NCI-H2107 treated with DMSO at 0.1 percent for 48 hours (cell line): ENCODE measurements around the gene SIK2.

ENCODE experiments used
- DNase-seq: peaks from one replicate; lab custom pipeline; 2025; ENCODE audit not compliant: unreplicated experiment; lab: John Stamatoyannopoulos, UW

Gene SIK2

DNA sequence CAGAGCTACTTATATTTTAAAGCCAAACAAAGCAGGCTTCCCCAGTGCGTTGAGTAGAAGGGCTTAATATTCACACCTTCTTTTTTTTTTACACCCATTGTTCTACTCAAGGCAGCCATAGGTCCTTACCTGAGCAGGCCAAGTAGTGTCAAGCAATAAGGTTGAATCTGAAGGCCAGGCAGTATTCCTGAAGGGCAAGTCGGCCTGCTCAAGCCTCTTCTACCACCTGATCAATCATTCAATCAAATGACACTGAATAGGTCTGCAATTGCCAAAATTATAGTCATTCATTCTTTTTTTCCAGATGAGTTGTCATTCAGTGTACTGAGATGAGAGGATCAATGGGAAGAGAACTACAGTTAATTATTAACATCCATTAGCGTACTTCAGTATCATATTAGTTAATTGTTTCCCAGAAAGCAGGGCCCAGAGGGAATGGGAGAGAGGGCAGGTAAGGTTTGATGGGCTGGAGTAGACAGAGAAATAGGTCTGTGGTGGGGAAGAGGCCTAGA, 175.9 kb downstream of the SIK2 start:
- DNase-seq = no peak

DNA sequence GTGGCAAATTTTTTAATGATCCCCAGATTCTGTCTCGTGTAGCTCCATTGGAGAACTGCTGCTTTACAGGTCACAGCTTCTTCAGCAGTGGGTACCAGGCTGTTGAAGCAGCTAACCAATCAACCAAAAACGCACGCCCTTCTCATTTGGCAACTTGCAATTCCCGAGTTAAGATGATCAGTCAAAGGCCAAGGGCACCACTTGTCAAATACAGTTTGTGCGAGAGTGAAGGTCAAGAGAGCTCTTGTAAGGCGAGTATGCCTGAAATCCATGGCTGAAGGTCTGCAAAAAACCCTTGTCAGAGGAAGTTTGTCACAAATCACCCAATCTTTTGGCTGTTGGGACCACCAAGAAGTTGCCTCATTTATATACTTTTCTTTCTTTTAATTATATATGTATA, 176.9 kb downstream of the SIK2 start:
- DNase-seq = no peak
